ENCODE measurements around the gene USHBP1.

GRCh38 chr19:17255150-17255621 lies 9.4 kb downstream of the USHBP1 start:
- TF ChIP-seq, protein P1, sequence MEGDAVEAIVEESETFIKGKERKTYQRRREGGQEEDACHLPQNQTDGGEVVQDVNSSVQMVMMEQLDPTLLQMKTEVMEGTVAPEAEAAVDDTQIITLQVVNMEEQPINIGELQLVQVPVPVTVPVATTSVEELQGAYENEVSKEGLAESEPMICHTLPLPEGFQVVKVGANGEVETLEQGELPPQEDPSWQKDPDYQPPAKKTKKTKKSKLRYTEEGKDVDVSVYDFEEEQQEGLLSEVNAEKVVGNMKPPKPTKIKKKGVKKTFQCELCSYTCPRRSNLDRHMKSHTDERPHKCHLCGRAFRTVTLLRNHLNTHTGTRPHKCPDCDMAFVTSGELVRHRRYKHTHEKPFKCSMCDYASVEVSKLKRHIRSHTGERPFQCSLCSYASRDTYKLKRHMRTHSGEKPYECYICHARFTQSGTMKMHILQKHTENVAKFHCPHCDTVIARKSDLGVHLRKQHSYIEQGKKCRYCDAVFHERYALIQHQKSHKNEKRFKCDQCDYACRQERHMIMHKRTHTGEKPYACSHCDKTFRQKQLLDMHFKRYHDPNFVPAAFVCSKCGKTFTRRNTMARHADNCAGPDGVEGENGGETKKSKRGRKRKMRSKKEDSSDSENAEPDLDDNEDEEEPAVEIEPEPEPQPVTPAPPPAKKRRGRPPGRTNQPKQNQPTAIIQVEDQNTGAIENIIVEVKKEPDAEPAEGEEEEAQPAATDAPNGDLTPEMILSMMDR (IDR thresholded peaks at IDR 0.05): no peak
- no peak for TF ChIP-seq POLR2AphosphoS5 (IDR thresholded peaks at IDR 0.05; ENCODE audit: low read depth, low read length)
- TF ChIP-seq, protein P2, sequence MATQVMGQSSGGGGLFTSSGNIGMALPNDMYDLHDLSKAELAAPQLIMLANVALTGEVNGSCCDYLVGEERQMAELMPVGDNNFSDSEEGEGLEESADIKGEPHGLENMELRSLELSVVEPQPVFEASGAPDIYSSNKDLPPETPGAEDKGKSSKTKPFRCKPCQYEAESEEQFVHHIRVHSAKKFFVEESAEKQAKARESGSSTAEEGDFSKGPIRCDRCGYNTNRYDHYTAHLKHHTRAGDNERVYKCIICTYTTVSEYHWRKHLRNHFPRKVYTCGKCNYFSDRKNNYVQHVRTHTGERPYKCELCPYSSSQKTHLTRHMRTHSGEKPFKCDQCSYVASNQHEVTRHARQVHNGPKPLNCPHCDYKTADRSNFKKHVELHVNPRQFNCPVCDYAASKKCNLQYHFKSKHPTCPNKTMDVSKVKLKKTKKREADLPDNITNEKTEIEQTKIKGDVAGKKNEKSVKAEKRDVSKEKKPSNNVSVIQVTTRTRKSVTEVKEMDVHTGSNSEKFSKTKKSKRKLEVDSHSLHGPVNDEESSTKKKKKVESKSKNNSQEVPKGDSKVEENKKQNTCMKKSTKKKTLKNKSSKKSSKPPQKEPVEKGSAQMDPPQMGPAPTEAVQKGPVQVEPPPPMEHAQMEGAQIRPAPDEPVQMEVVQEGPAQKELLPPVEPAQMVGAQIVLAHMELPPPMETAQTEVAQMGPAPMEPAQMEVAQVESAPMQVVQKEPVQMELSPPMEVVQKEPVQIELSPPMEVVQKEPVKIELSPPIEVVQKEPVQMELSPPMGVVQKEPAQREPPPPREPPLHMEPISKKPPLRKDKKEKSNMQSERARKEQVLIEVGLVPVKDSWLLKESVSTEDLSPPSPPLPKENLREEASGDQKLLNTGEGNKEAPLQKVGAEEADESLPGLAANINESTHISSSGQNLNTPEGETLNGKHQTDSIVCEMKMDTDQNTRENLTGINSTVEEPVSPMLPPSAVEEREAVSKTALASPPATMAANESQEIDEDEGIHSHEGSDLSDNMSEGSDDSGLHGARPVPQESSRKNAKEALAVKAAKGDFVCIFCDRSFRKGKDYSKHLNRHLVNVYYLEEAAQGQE (IDR thresholded peaks at IDR 0.05; ENCODE audit: insufficient read depth in 1 of 2, low read depth in 2 of 2, low read length in 1 of 2): no peak
- no peak for TF ChIP-seq TCF7L2 (IDR thresholded peaks at IDR 0.05; ENCODE audit: low read depth, low read length)
